ENCODE data around the gene EGF. TPM values are rescaled to one million over a fixed set of nuclear protein-coding genes. Genes with fewer than 3 reads are reported as not detected.
"Not testable (repeated sequence)": the region's sequence is repeated elsewhere in the genome, so short reads cannot be mapped to it uniquely, and the experiment has no call there.

Gene EGF
- polyA plus RNA-seq, 3 donors from 2014 or later = 0.11 TPM; not detected in 2

DNA sequence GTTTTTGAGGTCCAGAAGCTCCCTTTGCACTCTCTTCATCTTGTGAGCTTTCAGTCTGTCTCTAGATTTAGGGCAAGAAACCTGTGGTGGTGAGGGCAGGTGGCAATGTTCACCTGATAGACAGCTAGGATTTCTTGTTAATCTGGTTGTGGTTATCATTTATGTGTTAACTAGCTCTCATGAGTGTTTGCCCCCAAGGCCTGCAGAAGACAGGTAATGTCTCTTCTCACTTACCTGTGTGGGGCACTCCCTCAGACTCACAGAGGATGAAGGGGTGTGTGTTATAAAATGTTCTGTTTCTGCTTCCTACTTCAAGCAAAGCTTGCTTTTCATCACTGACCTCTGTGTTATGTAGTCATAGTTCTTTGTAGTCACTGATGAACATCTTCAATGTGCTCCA lies 17.8 kb downstream of the EGF start:
- no peaks in the 10 kb centered on the region for H3K36me3 Mint-ChIP-seq
- no peak overlapping the region for H3K4me3 Mint-ChIP-seq
- H3K27me3 Mint-ChIP-seq (ENCODE audit: low read depth in 3 of 3) = peaks cover 0 to 11% (median 0%) of the 10 kb centered on the region in 3 donors
- no peaks in the 10 kb centered on the region for H3K4me1 Mint-ChIP-seq
- H3K27ac Mint-ChIP-seq = no peak overlapping the region
- H3K9me3 Mint-ChIP-seq = no peaks in the 10 kb centered on the region
- DNase-seq = no peak

DNA sequence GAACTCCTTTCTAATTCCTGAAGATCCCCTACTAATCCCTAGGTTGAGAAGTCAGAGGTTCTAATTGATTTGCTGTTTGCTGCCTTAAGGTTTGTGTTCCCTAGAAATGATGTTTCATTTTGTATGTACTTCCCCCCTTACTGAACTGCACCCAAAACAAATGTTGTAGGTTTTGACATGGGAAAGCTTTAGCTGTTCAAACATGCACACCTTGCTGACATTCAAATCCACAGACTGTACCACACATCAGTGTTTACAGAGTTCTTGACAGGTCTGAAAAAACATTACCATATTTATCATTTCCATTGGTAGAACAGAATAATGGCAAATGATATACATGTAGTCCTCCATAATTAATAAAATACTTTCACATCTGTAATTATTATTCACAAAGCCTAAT lies 18.2 kb downstream of the EGF start:
- Mint-ChIP-seq H3K27me3 (ENCODE audit: low read depth in 3 of 3) (peaks cover 0 to 14% (median 0%) of the 10 kb centered on the region in 3 donors), H3K9me3 (no peaks in the 10 kb centered on the region), H3K27ac (no peak overlapping the region), H3K4me1 (no peaks in the 10 kb centered on the region), H3K36me3 (no peaks in the 10 kb centered on the region), H3K4me3 (no peak overlapping the region)
- DNase-seq = no peak

DNA sequence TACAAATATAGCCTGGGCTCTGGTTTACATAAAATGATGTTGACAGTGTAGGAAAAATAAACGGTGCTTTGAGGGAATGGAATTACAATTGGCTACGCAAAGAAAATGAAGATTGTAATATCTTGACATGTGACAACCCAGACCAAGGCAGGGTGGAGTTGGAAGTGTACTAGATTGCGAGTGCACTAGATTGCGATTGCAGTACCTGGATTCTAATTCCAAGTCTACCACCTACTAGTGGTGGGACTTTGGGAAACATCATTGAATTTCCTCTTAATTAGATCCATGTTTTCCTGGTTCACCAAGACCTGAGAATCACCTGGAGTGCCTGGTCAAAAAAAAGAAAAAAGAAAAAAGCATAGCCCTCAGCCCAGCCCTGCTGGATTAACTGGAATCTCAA lies 18.6 kb downstream of the EGF start:
- Mint-ChIP-seq H3K27ac (no peak overlapping the region), H3K9me3 (peaks cover 0 to under 1% (median 0%) of the 10 kb centered on the region in 6 donors), H3K4me3 (no peak overlapping the region)

DNA sequence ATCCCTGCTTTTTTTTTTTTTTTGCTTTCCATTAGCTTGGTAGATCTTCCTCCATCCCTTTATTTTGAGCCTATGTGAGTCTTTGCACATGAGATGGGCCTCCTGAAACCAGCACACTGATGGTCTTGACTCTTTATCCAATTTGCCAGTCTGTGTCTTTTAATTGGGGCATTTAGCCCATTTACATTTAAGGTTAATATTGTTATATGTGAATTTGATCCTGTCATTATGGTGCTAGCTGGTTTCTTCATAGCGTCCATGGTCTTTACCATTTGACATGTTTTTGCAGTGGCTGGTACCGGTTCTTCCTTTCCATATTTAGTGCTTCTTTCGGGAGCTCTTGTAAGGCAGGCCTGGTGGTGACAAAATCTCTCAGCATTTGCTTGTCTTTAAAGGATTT lies 24.7 kb downstream of the EGF start:
- not testable (repeated sequence) for H3K36me3 Mint-ChIP-seq, H3K27ac Mint-ChIP-seq, H3K4me1 Mint-ChIP-seq, H3K4me3 Mint-ChIP-seq, DNase-seq, H3K9me3 Mint-ChIP-seq
- H3K27me3 Mint-ChIP-seq (ENCODE audit: low read depth in 3 of 3) = peaks cover 0 to 17% (median 3%) of the 10 kb centered on the region in 3 donors

More for the DNA sequence above, 18.6 kb downstream of the EGF start:
- no peaks in the 10 kb centered on the region for H3K36me3 Mint-ChIP-seq
- DNase-seq = no peak
- no peaks in the 10 kb centered on the region for H3K4me1 Mint-ChIP-seq
- peaks cover 0 to 16% (median 0%) of the 10 kb centered on the region in 3 donors for H3K27me3 Mint-ChIP-seq (ENCODE audit: low read depth in 3 of 3)

DNA sequence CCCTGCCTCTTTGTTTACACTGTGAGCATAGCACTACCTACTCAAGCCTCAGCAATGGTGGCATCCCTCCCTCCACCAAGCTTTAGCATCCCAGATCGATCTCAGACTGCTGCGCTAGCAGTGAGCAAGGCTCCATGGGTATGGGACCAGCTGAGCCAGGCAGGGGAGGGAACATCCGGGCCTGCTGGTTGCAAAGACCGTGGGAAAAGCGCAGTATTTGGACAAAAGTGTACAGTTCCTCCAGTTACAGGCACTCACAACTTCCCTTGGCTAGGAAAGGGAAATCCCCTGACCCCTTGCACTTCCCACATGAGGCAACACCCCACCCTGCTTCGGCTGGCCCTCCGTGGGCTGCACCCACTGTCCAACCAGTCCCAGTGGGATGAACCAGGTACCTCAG lies 26.5 kb downstream of the EGF start:
- peaks cover 0 to 15% (median 3%) of the 10 kb centered on the region in 3 donors for H3K27me3 Mint-ChIP-seq (ENCODE audit: low read depth in 3 of 3)
- H3K36me3 Mint-ChIP-seq = no peaks in the 10 kb centered on the region
- no peak overlapping the region for H3K4me3 Mint-ChIP-seq
- H3K27ac Mint-ChIP-seq = no peak overlapping the region
- peaks cover 0 to 3% (median 0%) of the 10 kb centered on the region in 6 donors for H3K9me3 Mint-ChIP-seq
- H3K4me1 Mint-ChIP-seq = no peaks in the 10 kb centered on the region
- DNase-seq = no peak

DNA sequence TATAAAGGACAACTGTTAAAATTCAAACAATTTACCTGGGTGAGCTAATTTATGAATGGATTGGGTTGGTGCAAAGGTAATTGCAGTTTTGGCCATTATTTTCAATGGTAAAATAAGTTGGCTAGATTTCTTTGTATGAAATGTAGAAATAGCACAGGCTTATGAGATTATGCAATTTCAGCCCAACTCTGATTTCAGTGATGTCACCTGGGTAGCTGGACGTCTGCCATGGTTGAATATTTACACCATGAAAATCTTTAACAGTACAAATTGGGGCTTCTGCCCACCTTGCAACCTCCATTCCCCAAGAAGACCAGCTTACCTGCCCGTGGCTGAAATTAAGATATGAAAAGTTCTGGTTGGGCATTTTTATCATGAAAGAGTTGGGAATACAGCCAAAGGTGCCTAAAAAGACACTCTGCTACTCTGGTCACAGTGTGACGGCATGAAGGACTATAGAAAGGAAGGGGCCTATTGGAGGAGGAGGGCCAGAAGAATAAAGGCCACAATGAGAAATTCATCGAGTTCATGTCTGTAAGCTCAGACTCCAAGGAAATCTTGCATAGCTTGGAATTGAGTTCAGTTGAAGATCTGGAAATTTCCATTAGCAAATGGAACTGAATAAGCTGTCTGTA lies 29.7 kb downstream of the EGF start:
- Mint-ChIP-seq H3K36me3 (no peaks in the 10 kb centered on the region), H3K4me1 (no peaks in the 10 kb centered on the region), H3K27ac (no peak overlapping the region), H3K9me3 (no peaks in the 10 kb centered on the region), H3K4me3 (no peak overlapping the region), H3K27me3 (ENCODE audit: low read depth in 3 of 3) (peaks cover 0 to 3% (median 3%) of the 10 kb centered on the region in 3 donors)
- no peak for DNase-seq

DNA sequence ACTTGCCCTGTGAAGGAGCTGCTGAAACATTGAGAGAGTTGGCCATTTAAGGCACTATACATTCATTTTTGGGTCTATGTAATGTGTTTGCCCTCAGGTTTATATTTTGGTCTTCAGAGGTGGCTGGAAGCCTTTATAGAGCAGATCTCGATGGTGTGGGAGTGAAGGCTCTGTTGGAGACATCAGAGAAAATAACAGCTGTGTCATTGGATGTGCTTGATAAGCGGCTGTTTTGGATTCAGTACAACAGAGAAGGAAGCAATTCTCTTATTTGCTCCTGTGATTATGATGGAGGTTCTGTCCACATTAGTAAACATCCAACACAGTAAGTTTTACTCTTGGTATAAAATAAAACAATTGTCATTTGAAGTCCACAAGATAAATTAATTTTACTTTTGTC lies 31.1 kb downstream of the EGF start:
- Mint-ChIP-seq H3K9me3 (no peaks in the 10 kb centered on the region), H3K4me1 (no peaks in the 10 kb centered on the region), H3K36me3 (no peaks in the 10 kb centered on the region), H3K27me3 (ENCODE audit: low read depth in 3 of 3) (peaks cover 0 to under 1% (median 0%) of the 10 kb centered on the region in 3 donors), H3K4me3 (no peak overlapping the region), H3K27ac (no peak overlapping the region)
- no peak for DNase-seq

DNA sequence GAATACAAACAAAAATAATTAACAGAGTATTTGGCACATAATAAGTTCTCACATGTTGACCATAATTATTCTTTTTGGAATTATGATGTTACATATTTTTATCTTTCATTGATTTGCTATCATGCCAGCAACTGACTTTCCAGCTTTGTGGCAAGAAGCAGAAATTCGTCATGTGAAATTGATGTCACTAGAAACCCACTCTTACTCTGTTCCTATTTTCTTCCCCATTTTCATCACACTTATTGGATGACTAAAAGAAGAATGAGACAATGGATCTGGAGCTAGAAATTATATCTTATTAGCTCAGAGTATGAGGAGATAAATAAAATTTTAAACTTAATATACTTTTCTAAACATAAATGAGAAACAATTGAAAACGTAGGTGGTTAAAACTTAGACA lies 31.9 kb downstream of the EGF start:
- H3K27ac Mint-ChIP-seq = no peak overlapping the region
- H3K4me3 Mint-ChIP-seq = no peak overlapping the region
- H3K27me3 Mint-ChIP-seq (ENCODE audit: low read depth in 3 of 3) = no peaks in the 10 kb centered on the region
- H3K9me3 Mint-ChIP-seq = no peaks in the 10 kb centered on the region
- DNase-seq = no peak
- H3K4me1 Mint-ChIP-seq = no peaks in the 10 kb centered on the region
- no peaks in the 10 kb centered on the region for H3K36me3 Mint-ChIP-seq

DNA sequence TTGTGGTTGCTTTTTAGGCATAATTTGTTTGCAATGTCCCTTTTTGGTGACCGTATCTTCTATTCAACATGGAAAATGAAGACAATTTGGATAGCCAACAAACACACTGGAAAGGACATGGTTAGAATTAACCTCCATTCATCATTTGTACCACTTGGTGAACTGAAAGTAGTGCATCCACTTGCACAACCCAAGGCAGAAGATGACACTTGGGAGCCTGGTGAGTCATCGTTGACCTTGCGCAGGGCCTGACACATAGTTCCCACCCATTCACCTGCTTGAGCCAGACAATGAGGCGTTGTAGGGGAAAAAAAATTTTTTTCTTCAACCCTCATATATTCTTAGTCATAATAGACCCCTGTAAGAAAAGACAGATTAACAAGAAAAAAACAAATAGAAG lies 32.4 kb downstream of the EGF start:
- no peaks in the 10 kb centered on the region for H3K9me3 Mint-ChIP-seq
- H3K36me3 Mint-ChIP-seq = no peaks in the 10 kb centered on the region
- no peak for DNase-seq
- no peak overlapping the region for H3K4me3 Mint-ChIP-seq
- no peak overlapping the region for H3K27ac Mint-ChIP-seq
- H3K4me1 Mint-ChIP-seq = no peaks in the 10 kb centered on the region
- H3K27me3 Mint-ChIP-seq (ENCODE audit: low read depth in 3 of 3) = peaks cover 0 to under 1% (median 0%) of the 10 kb centered on the region in 3 donors

DNA sequence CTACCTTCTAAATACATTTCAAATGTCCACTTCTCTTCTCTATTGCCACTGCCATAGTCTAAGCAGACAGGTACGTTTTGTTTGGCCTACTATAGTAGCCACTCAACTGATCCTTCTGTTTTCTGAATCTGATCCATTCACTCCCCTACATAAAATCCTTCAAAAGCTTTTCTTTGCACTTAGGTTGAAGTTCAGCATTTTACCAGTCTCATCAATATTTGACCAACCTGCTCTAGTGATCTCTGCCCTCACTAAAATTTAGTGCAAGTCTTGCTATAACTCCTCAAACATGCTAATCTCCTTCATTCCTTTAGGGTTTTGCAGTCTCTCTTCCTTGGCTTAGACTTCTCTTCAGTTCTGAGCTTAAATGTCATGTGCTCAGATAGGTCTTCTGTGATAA lies 33.4 kb downstream of the EGF start:
- Mint-ChIP-seq H3K4me3 (no peak overlapping the region), H3K9me3 (no peaks in the 10 kb centered on the region), H3K27ac (no peak overlapping the region), H3K36me3 (no peaks in the 10 kb centered on the region), H3K27me3 (ENCODE audit: low read depth in 3 of 3) (peaks cover 0 to 1% (median 0%) of the 10 kb centered on the region in 3 donors), H3K4me1 (no peaks in the 10 kb centered on the region)
- no peak for DNase-seq

DNA sequence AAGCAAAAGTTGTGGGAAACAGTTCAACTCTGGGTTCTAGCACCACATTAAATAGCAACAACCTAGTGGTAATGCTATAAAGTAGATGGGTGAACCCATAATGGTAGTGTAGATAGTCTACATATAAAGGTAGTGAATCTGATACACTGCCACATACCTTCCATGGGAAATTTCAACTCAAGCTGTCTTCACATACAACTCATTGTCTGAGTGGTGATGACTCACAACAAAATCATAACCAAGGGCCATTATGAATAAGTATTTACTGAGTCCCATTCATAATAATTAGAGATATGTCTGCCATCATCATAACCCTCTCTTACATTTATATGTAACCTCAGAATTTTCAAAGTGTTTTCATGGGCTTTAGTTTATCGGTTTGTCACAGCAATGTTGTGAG lies 34.8 kb downstream of the EGF start:
- Mint-ChIP-seq H3K4me1 (no peaks in the 10 kb centered on the region), H3K36me3 (no peaks in the 10 kb centered on the region), H3K9me3 (no peaks in the 10 kb centered on the region), H3K4me3 (no peak overlapping the region), H3K27ac (no peak overlapping the region), H3K27me3 (ENCODE audit: low read depth in 3 of 3) (peaks cover 0 to 1% (median 0%) of the 10 kb centered on the region in 3 donors)
- DNase-seq = no peak

DNA sequence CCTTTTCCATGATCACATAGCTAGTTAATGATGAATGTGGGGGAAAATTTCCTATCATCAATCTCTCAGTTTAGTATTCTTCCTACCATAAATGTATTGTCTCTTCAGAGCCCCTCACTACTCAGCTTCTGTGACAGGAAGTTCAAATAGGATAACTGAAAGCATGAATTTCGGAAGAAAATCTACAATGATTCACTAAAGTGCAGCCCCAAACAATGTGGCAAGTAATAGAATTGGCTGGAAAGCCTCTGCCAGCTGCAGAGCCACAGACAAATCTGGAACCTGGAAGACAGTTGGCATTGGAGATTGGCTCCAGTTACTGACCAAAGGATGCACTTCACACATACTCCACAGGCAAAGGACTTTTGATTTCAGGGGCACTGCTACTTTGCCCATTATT lies 35.2 kb downstream of the EGF start:
- H3K9me3 Mint-ChIP-seq = no peaks in the 10 kb centered on the region
- no peak overlapping the region for H3K4me3 Mint-ChIP-seq
- DNase-seq = no peak
- no peak overlapping the region for H3K27ac Mint-ChIP-seq
- no peaks in the 10 kb centered on the region for H3K36me3 Mint-ChIP-seq
- no peaks in the 10 kb centered on the region for H3K4me1 Mint-ChIP-seq
- H3K27me3 Mint-ChIP-seq (ENCODE audit: low read depth in 3 of 3) = peaks cover 0 to 1% (median 0%) of the 10 kb centered on the region in 3 donors

DNA sequence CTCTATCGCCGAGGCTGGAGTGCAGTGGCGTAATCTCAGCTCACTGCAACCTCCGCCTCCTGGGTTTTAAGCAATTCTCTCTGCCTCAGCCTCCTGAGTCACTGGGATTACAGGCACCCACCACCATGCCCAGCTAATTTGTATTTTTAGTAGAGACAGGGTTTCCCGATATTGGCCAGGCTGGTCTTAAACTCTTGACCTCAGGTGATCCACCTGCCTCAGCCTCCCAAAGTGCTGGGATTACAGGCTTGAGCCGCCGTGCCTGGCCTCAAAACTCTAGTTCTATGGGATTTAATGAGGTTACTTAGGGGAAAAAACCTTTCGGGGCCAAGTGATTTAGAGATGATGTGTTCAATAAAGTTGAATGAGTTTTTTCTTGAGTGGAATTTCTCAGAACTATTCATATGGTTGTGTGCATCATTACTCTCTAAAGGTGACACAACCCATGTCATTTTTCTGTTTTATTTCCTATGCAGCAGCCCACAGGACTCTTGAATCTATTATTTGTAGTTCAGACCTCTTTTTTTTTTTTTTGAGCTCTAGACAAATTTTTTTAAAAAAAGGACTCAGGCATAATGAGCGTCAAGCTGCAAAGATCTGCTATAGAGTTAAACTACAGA lies 36.5 kb downstream of the EGF start:
- H3K4me1 Mint-ChIP-seq; H3K27me3 Mint-ChIP-seq (ENCODE audit: low read depth in 3 of 3); H3K9me3 Mint-ChIP-seq; DNase-seq; H3K4me3 Mint-ChIP-seq; H3K36me3 Mint-ChIP-seq; H3K27ac Mint-ChIP-seq: not testable (repeated sequence)

DNA sequence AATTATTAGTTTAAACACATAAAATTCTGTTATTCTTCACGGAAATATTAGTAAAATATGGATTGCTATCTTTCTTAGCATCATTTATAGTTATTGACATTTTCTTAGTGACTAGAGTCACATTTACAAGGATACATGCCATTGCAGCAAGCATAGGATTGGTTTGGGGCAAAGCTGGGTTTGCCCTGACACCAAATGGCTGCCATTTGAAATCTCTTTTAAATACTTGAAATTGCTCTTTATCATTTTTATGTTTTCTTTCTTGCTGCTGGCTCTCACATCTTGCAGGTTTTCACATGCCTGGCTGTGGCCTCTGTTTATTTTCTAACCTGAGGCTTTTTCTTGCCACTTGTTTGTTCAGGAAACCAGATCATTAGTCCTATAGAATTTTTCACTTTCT lies 39.9 kb downstream of the EGF start:
- H3K4me1 Mint-ChIP-seq = no peaks in the 10 kb centered on the region
- H3K27me3 Mint-ChIP-seq (ENCODE audit: low read depth in 3 of 3) = peaks cover 0 to 2% (median 1%) of the 10 kb centered on the region in 3 donors
- H3K9me3 Mint-ChIP-seq = no peaks in the 10 kb centered on the region
- no peaks in the 10 kb centered on the region for H3K36me3 Mint-ChIP-seq
- H3K4me3 Mint-ChIP-seq = no peak overlapping the region
- no peak for DNase-seq
- H3K27ac Mint-ChIP-seq = no peak overlapping the region

DNA sequence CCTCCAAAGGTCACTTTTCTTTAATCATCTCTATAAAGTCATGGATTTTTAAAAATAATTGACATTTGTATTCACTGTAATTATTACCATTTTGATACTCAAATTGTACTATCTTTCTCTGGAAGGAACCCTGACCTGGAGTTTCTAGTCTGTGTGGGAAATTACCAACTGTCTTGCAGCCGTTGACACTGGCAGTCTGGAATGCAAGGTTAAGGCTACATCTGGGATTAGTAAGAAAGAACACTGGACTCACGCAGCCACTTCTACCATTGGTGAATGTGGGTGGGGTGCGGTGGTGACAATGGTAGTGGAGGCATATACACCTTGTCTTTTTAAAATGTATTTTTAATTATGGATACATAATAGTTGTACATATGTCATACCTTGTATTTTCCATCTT lies 40.9 kb downstream of the EGF start:
- Mint-ChIP-seq H3K9me3 (no peaks in the 10 kb centered on the region), H3K4me1 (no peaks in the 10 kb centered on the region), H3K27me3 (ENCODE audit: low read depth in 3 of 3) (peaks cover 0 to 2% (median 1%) of the 10 kb centered on the region in 3 donors)

More for the DNA sequence above, 40.9 kb downstream of the EGF start:
- Mint-ChIP-seq H3K36me3 (no peaks in the 10 kb centered on the region), H3K4me3 (no peak overlapping the region), H3K27ac (no peak overlapping the region)
- no peak for DNase-seq
